HEK293T (cell line): ENCODE measurements around the gene FMN2.

Experiments used
- LEF1 ChIP-seq: fragments of 450-650 bp; IDR thresholded peaks from 2 replicates; pipeline ENCODE4 v1.6.1; 2017; ENCODE audit warnings: mild to moderate bottlenecking, borderline replicate concordance
- PKNOX1 ChIP-seq: fragments of 450-650 bp; IDR thresholded peaks from 2 replicates; pipeline ENCODE4 v1.6.1; 2016
- TARDBP ChIP-seq: fragments of 450-650 bp; IDR thresholded peaks from 2 replicates; pipeline ENCODE4 v1.6.1; 2016

- TF ChIP-seq PKNOX1, result no peak
- no peak for TF ChIP-seq TARDBP
- TF ChIP-seq LEF1, result no peak
These were observed 79.1 kb downstream of the FMN2 start for GRCh38 chr1:240170806-240171205.
